ENCODE data around the gene NR2F1-AS1.

Gene NR2F1-AS1

GRCh38 chr5:93589152-93589828 is 8.3 kb upstream of the NR2F1-AS1 start:
- no peak for DNase-seq (ENCODE audit: low spot score)

GRCh38 chr5:93588352-93589151 is 7.5 kb upstream of the NR2F1-AS1 start:
- no peak for DNase-seq (ENCODE audit: low spot score)

- DNase-seq (ENCODE audit: low spot score), result no peak
These were observed 6.8 kb upstream of the NR2F1-AS1 start for GRCh38 chr5:93587597-93588351.

- DNase-seq (ENCODE audit: low spot score), result no peak
These were observed 5.9 kb upstream of the NR2F1-AS1 start for GRCh38 chr5:93586736-93587596.

- no peak for DNase-seq (ENCODE audit: low spot score)
These were observed 4.9 kb upstream of the NR2F1-AS1 start for GRCh38 chr5:93585767-93586385.

- DNase-seq (ENCODE audit: low spot score), result peak; percentile 80
These were observed 4.2 kb upstream of the NR2F1-AS1 start for GRCh38 chr5:93585041-93585766.

- no peak for DNase-seq (ENCODE audit: low spot score)
These were observed 3.6 kb upstream of the NR2F1-AS1 start for GRCh38 chr5:93584596-93585040.

GRCh38 chr5:93583768-93584595 is 3.0 kb upstream of the NR2F1-AS1 start:
- peak; percentile 80 for DNase-seq (ENCODE audit: low spot score)

GRCh38 chr5:93583439-93583767 is 2.4 kb upstream of the NR2F1-AS1 start:
- no peak for DNase-seq (ENCODE audit: low spot score)

GRCh38 chr5:93582677-93583438 is 1.8 kb upstream of the NR2F1-AS1 start, which contains the start of gene NR2F1:
Gene NR2F1 (plus strand): TSS chr5:93583222. CDS start chr5:93585024, 1,802 bp downstream.
- DNase-seq (ENCODE audit: low spot score), result peak; percentile 85

GRCh38 chr5:93582167-93582462 is 1.1 kb upstream of the NR2F1-AS1 start:
- DNase-seq (ENCODE audit: low spot score), result no peak

- peak; percentile 69 for DNase-seq (ENCODE audit: low spot score)
These were observed 724 bp downstream of the NR2F1-AS1 start for GRCh38 chr5:93580063-93580926.

- peak; percentile 47 for DNase-seq (ENCODE audit: low spot score)
These were observed 1.3 kb downstream of the NR2F1-AS1 start for GRCh38 chr5:93579692-93580062.

- peak; percentile 53 for DNase-seq (ENCODE audit: low spot score)
These were observed 2.0 kb downstream of the NR2F1-AS1 start for GRCh38 chr5:93578813-93579691.

- DNase-seq (ENCODE audit: low spot score), result no peak
These were observed 2.9 kb downstream of the NR2F1-AS1 start for GRCh38 chr5:93577854-93578812.

All from GM03348 (cell line).